HG02759 (cell line): Measurements from ENCODE around the gene TAL2.
A peak's percentile ranks its signal among the peaks of the same experiment; 100 is the strongest.

ENCODE experiments used
- ATAC-seq: cut with Tn5 transposase; IDR thresholded peaks from one replicate; pipeline ENCODE4 v1.9.1; 2021; ENCODE audit warnings: mild to moderate bottlenecking, moderate library complexity; ENCODE audit not compliant: unreplicated experiment

TAL2 gene

GRCh38 chr9:105662184-105663104 is at the start of gene TAL2:
Gene TAL2 (plus strand): TSS chr9:105662457. CDS start chr9:105662497, 40 bp downstream.
- ATAC-seq: peak; percentile 82

- ATAC-seq: no peak
Measured at GRCh38 chr9:105621001-105621400, 41.3 kb upstream of the TAL2 start.

- ATAC-seq: no peak
Measured at GRCh38 chr9:105625088-105625487, 37.2 kb upstream of the TAL2 start.

- no peak for ATAC-seq
Measured at GRCh38 chr9:105632807-105633206, 29.4 kb upstream of the TAL2 start.

- ATAC-seq: no peak
Measured at GRCh38 chr9:105633411-105633810, 28.8 kb upstream of the TAL2 start.

GRCh38 chr9:105636331-105636730 is 25.9 kb upstream of the TAL2 start:
- ATAC-seq: no peak

- ATAC-seq: no peak
Measured at GRCh38 chr9:105637787-105638395, 24.4 kb upstream of the TAL2 start.

- ATAC-seq: no peak
Measured at GRCh38 chr9:105639936-105640335, 22.3 kb upstream of the TAL2 start.

- ATAC-seq: no peak
Measured at GRCh38 chr9:105643795-105644194, 18.5 kb upstream of the TAL2 start.

GRCh38 chr9:105646879-105647594 is 15.2 kb upstream of the TAL2 start:
- ATAC-seq: no peak

- ATAC-seq: no peak
Measured at GRCh38 chr9:105647595-105648349, 14.5 kb upstream of the TAL2 start.

- no peak for ATAC-seq
Measured at GRCh38 chr9:105651806-105652205, 10.5 kb upstream of the TAL2 start.

GRCh38 chr9:105656131-105656921 is 5.9 kb upstream of the TAL2 start:
- ATAC-seq: peak; percentile 76

GRCh38 chr9:105658351-105658750 is 3.9 kb upstream of the TAL2 start:
- no peak for ATAC-seq

- ATAC-seq: no peak
Measured at GRCh38 chr9:105661011-105661410, 1.2 kb upstream of the TAL2 start.

- no peak for ATAC-seq
Measured at GRCh38 chr9:105663914-105664313, 1.7 kb downstream of the TAL2 start.

- no peak for ATAC-seq
Measured at GRCh38 chr9:105667867-105668266, 5.6 kb downstream of the TAL2 start.

- ATAC-seq: no peak
Measured at GRCh38 chr9:105670315-105670714, 8.1 kb downstream of the TAL2 start.

- ATAC-seq: no peak
Measured at GRCh38 chr9:105670775-105671174, 8.5 kb downstream of the TAL2 start.

GRCh38 chr9:105672711-105673234 is 10.5 kb downstream of the TAL2 start:
- ATAC-seq: no peak
